OCI-LY3 (cell line): ENCODE data around the gene KANSL2.

Experiments
- H2AFZ ChIP-seq: fragments of 200-600, 300-600 bp; shearing (Covaris generic); 2 replicates; pipeline ENCODE4 v1.6.0; 2014; ENCODE audit warnings: antibody characterized with exemption, low read depth, low read length
- H3K27ac ChIP-seq: fragments of 200-600, 300-600 bp; sonication (generic); 2 replicates; pipeline ENCODE4 v1.5.1; 2014; ENCODE audit warnings: mild to moderate bottlenecking, low read length, moderate library complexity, mixed read lengths
- H3K27me3 ChIP-seq: fragments of 200-600, 300-600 bp; sonication (generic); 2 replicates; pipeline ENCODE4 v1.6.1; 2014; ENCODE audit warnings: low read depth, low read length, mixed read lengths
- H3K36me3 ChIP-seq: fragments of 200-600, 300-600 bp; sonication (generic); replicated peaks from 2 replicates; pipeline ENCODE3; 2014; ENCODE audit warnings: low read depth, low read length, mixed read lengths
- H3K4me1 ChIP-seq: fragments of 300-600, 200-600 bp; sonication (generic); 2 replicates; pipeline ENCODE4 v1.6.1; 2014; ENCODE audit warnings: low read length, mixed read lengths
- H3K4me2 ChIP-seq: fragments of 200-600, 300-600 bp; sonication (generic); 2 replicates; pipeline ENCODE4 v1.6.1; 2014; ENCODE audit warnings: low read length, mixed read lengths
- H3K4me3 ChIP-seq: fragments of 300-600, 200-600 bp; sonication (generic); 2 replicates; pipeline ENCODE4 v1.5.1; 2014; ENCODE audit warnings: antibody characterized with exemption, mild to moderate bottlenecking, low read length, moderate library complexity
- H3K79me2 ChIP-seq: fragments of 300-600, 200-600 bp; shearing (Covaris generic); 2 replicates; pipeline ENCODE4 v1.6.1; 2014; ENCODE audit warnings: mild to moderate bottlenecking, low read length, mixed read lengths
- H3K9ac ChIP-seq: fragments of 300-600, 200-600 bp; shearing (Covaris generic); 2 replicates; pipeline ENCODE4 v1.6.0; 2014; ENCODE audit warnings: mild to moderate bottlenecking, low read length, moderate library complexity
- H3K9me3 ChIP-seq: fragments of 200-600, 300-600 bp; shearing (Covaris generic); 2 replicates; pipeline ENCODE4 v1.6.1; 2014; ENCODE audit warnings: low read length, mixed read lengths; ENCODE audit not compliant: insufficient read depth
- H4K20me1 ChIP-seq: fragments of 200-600, 300-600 bp; sonication (generic); 2 replicates; pipeline ENCODE4 v1.6.1; 2016; ENCODE audit warnings: low read length, mixed read lengths; ENCODE audit not compliant: insufficient read depth
- EZH2phosphoT487 ChIP-seq: fragments of 200-600 bp; shearing (Covaris generic); IDR thresholded peaks from 2 replicates; pipeline ENCODE4 v1.6.1; 2018; ENCODE audit warnings: antibody characterized with exemption, mixed run types, low read depth
- TF ChIP-seq, protein P1 (sequence below): fragments of 200-600, 300-600 bp; sonication (generic); IDR thresholded peaks from 2 replicates; pipeline ENCODE4 v1.5.1; 2014; ENCODE audit warnings: antibody characterized with exemption, low read length, low read depth

KANSL2 gene

DNA sequence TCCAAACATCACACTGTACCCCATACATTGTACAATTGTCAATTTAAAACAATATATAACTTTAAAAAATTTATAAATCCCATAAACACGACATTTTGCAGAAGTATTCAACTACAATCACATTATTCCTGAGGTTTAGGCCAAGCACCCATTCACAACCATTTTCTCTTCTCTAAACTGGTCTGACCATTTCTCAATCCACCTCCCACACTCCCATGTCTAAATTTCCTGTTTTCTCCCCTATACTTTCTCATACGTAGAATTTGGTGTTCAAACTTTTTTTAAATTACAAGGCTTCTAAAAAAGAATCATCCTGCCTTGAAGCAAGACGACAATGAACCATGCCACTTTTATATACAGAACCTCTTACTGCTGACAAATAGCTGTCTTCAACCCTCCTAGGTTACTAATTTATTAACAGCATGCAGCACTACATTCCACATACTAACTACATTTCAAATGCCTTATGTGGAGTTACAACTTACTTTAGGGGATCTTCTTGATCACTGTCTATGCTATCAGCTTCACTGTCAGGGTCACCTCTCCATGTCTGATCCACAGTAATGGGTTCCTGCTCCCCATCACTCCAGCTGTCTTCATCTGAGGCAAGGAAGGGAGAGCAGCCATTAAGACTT, 3.4 kb downstream of the KANSL2 start:
- no peak overlapping the region for H3K9ac ChIP-seq
- TF ChIP-seq EZH2phosphoT487 = no peak
- TF ChIP-seq, protein P1, sequence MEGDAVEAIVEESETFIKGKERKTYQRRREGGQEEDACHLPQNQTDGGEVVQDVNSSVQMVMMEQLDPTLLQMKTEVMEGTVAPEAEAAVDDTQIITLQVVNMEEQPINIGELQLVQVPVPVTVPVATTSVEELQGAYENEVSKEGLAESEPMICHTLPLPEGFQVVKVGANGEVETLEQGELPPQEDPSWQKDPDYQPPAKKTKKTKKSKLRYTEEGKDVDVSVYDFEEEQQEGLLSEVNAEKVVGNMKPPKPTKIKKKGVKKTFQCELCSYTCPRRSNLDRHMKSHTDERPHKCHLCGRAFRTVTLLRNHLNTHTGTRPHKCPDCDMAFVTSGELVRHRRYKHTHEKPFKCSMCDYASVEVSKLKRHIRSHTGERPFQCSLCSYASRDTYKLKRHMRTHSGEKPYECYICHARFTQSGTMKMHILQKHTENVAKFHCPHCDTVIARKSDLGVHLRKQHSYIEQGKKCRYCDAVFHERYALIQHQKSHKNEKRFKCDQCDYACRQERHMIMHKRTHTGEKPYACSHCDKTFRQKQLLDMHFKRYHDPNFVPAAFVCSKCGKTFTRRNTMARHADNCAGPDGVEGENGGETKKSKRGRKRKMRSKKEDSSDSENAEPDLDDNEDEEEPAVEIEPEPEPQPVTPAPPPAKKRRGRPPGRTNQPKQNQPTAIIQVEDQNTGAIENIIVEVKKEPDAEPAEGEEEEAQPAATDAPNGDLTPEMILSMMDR = no peak
- H3K4me3 ChIP-seq = no peak overlapping the region
- H3K36me3 ChIP-seq = peaks cover 43% of the 10 kb centered on the region
- peak overlapping the region; percentile 4; the same call in 1 of the 2 replicates for H3K4me2 ChIP-seq
- peaks cover 23% of the 10 kb centered on the region for H3K4me1 ChIP-seq
- H2AFZ ChIP-seq = no peak overlapping the region
- peaks cover 82% of the 10 kb centered on the region for H3K79me2 ChIP-seq
- H3K9me3 ChIP-seq = no peaks in the 10 kb centered on the region
- no peaks in the 10 kb centered on the region for H3K27me3 ChIP-seq
- H4K20me1 ChIP-seq = no peaks in the 10 kb centered on the region
- H3K27ac ChIP-seq = no peak overlapping the region

DNA sequence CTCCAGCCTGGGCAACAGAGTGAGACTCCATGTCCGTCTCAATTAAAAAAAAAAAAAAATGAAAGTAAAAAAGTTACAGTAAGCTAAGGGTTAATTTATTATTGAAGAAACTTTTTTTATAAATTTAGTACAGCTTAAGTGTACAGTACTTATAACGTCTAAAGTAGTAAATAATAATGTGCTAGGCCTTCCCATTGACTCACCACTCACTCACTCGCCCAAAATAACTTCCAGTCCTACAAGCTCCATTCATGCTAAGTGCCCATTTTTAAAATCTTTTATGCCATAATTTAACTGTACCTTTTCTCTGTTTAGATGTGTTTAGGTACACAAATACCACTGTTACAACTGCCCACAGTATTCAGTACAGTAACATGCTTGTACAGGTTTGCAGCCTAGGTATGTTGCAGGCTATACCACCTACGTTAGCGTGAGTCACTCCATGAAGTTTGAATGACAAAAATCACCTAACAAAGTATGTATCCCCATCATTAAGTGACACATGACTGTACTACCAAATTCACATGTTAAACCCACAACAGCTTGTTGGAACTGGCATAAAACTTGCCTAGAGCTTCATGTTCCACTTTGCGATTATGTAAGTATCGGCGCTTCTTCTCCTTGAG, 10.7 kb downstream of the KANSL2 start:
- Histone ChIP-seq H3K27me3 (no peaks in the 10 kb centered on the region), H3K9me3 (no peaks in the 10 kb centered on the region), H3K79me2 (peaks cover 33% of the 10 kb centered on the region), H4K20me1 (no peaks in the 10 kb centered on the region), H3K4me3 (no peak overlapping the region), H3K27ac (no peak overlapping the region), H3K9ac (no peak overlapping the region), H2AFZ (no peak overlapping the region), H3K4me2 (no peak overlapping the region), H3K36me3 (peaks cover 42% of the 10 kb centered on the region), H3K4me1 (no peaks in the 10 kb centered on the region)
- TF ChIP-seq, protein P1 = no peak
- no peak for TF ChIP-seq EZH2phosphoT487

DNA sequence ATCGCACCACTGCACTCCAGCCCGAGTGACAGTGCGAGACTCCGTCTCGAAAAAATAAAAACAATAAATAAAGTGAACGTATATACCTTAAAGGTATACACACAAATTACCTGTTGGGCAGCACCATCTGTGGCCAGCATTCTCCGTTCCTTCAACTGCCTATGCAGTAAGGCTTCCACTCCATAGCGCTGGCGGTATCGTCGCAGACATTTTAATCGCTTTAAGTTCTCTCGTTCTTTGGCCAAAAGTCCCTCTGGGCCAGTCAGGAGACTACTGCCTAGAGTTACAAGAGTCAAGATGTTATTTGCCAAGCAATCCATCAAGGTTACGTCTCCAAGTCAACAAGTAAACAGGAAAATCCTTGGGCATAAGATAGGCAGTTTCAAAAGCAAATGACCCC, 13.0 kb downstream of the KANSL2 start:
- no peaks in the 10 kb centered on the region for H3K9me3 ChIP-seq
- no peaks in the 10 kb centered on the region for H3K27me3 ChIP-seq
- no peak overlapping the region for H3K9ac ChIP-seq
- H3K4me1 ChIP-seq = no peaks in the 10 kb centered on the region
- TF ChIP-seq, protein P1 = no peak
- TF ChIP-seq EZH2phosphoT487 = no peak
- H2AFZ ChIP-seq = no peak overlapping the region
- no peak overlapping the region for H3K4me3 ChIP-seq
- no peaks in the 10 kb centered on the region for H4K20me1 ChIP-seq
- no peak overlapping the region for H3K27ac ChIP-seq
- H3K4me2 ChIP-seq = no peak overlapping the region
- H3K79me2 ChIP-seq = peaks cover 10% of the 10 kb centered on the region
- H3K36me3 ChIP-seq = peaks cover 42% of the 10 kb centered on the region

DNA sequence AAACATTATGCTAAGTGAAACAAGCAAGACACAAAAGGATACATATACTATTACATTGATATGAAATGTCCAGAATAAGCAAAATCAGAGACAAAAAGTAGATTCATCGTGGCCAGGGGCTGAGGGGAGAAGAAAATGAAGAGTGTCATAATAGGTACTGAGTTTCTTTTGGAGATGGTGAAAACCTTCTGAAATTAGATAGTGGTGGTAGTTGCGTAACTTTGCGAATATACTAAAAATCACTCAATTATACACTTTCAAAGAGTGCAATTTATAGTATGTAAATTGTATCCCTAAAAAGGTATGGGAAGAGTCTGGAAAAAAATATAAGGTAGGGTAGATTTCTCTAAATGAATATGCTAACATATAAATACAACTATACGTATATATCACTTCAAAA, 22.2 kb downstream of the KANSL2 start:
- 0 out of 2 replicates have a peak, but pooled peaks cover 3% of the 10 kb centered on the region for H3K79me2 ChIP-seq
- H3K27me3 ChIP-seq = no peaks in the 10 kb centered on the region
- H4K20me1 ChIP-seq = no peaks in the 10 kb centered on the region
- H2AFZ ChIP-seq = no peak overlapping the region
- no peak overlapping the region for H3K4me2 ChIP-seq
- H3K36me3 ChIP-seq = peaks cover 53% of the 10 kb centered on the region
- H3K9ac ChIP-seq = no peak overlapping the region
- H3K9me3 ChIP-seq = no peaks in the 10 kb centered on the region
- H3K4me3 ChIP-seq = no peak overlapping the region
- no peaks in the 10 kb centered on the region for H3K4me1 ChIP-seq
- H3K27ac ChIP-seq = no peak overlapping the region
- TF ChIP-seq, protein P1 = no peak
- TF ChIP-seq EZH2phosphoT487 = no peak
